OCI-LY7 (cell line): ENCODE measurements around the gene RNGTT.

Source experiments
- CTCF ChIP-seq: fragments of 200-600 bp; sonication (generic); conservative IDR thresholded peaks from 2 replicates; pipeline ENCODE4 v1.5.1; 2014; ENCODE audit warnings: mild to moderate bottlenecking, antibody characterized with exemption, low read length, moderate library complexity, mixed read lengths
- EZH2phosphoT487 ChIP-seq: fragments of 200-600 bp; sonication (generic); IDR thresholded peaks from 2 replicates; pipeline ENCODE4 v1.6.1; 2018; ENCODE audit warnings: low read depth, borderline replicate concordance, mild to moderate bottlenecking, mixed run types, antibody characterized with exemption, low read length, moderate library complexity, mixed read lengths

GRCh38 chr6:88623531-88623930 lies 339.9 kb downstream of the RNGTT start:
- TF ChIP-seq CTCF (no peak), EZH2phosphoT487 (no peak)
